Stimulated activated CD8-positive, alpha-beta memory T cell treated with anti-CD3 and anti-CD28 coated beads, Interleukin-12 subunit alpha, Interleukin-12 subunit beta, amount 100 ng/mL, for 24 hours (primary cell): ENCODE data around the gene EIF4EBP3.

Experiments
- DNase-seq: peaks from one replicate; pipeline ENCODE4 v3.0.0-alpha.2; 2020; ENCODE audit errors: extremely low read depth

Gene EIF4EBP3

GRCh38 chr5:140557136-140557805 is 9.8 kb downstream of the EIF4EBP3 start, which contains the start of gene SRA1:
Gene SRA1 (minus strand): TSS chr5:140557473. CDS start chr5:140557452, 21 bp downstream.
- peak; percentile 68 for DNase-seq

GRCh38 chr5:140557965-140558364 is 10.5 kb downstream of the EIF4EBP3 start:
- DNase-seq, result no peak

- no peak for DNase-seq
These were observed 11.1 kb downstream of the EIF4EBP3 start for GRCh38 chr5:140558542-140558941.

GRCh38 chr5:140560227-140560626 is 12.8 kb downstream of the EIF4EBP3 start:
- no peak for DNase-seq

- DNase-seq, result no peak
These were observed 14.5 kb downstream of the EIF4EBP3 start for GRCh38 chr5:140561753-140562523.

GRCh38 chr5:140563596-140563995 is 16.1 kb downstream of the EIF4EBP3 start:
- DNase-seq, result no peak

- peak; percentile 88 for DNase-seq
These were observed 16.9 kb downstream of the EIF4EBP3 start, which contains the start of the genes APBB3 and SLC35A4 for GRCh38 chr5:140564196-140565023. Gene APBB3 (minus strand): TSS chr5:140564598. CDS start chr5:140564245, 353 bp downstream. Gene SLC35A4 (plus strand): TSS chr5:140564828. CDS start chr5:140567170, 2,342 bp downstream.

- DNase-seq, result no peak
These were observed 17.7 kb downstream of the EIF4EBP3 start for GRCh38 chr5:140565024-140565779.

GRCh38 chr5:140565780-140566095 is 18.3 kb downstream of the EIF4EBP3 start:
- no peak for DNase-seq

- DNase-seq, result no peak
These were observed 19.2 kb downstream of the EIF4EBP3 start for GRCh38 chr5:140566665-140567064.

- no peak for DNase-seq
These were observed 19.8 kb downstream of the EIF4EBP3 start for GRCh38 chr5:140567136-140567818.

- DNase-seq, result no peak
These were observed 20.4 kb downstream of the EIF4EBP3 start for GRCh38 chr5:140567871-140568270.

- DNase-seq, result no peak
These were observed 21.1 kb downstream of the EIF4EBP3 start for GRCh38 chr5:140568443-140569063.

- DNase-seq, result no peak
These were observed 21.7 kb downstream of the EIF4EBP3 start for GRCh38 chr5:140569197-140569596.

- DNase-seq, result no peak
These were observed 22.6 kb downstream of the EIF4EBP3 start for GRCh38 chr5:140570058-140570457.

- DNase-seq, result no peak
These were observed 23.0 kb downstream of the EIF4EBP3 start for GRCh38 chr5:140570488-140570887.

- DNase-seq, result no peak
These were observed 23.6 kb downstream of the EIF4EBP3 start for GRCh38 chr5:140571105-140571504.

GRCh38 chr5:140573683-140574082 is 26.2 kb downstream of the EIF4EBP3 start:
- no peak for DNase-seq

GRCh38 chr5:140574165-140574564 is 26.7 kb downstream of the EIF4EBP3 start:
- no peak for DNase-seq

- DNase-seq, result no peak
These were observed 27.8 kb downstream of the EIF4EBP3 start for GRCh38 chr5:140575309-140575708.
